Measurements from ENCODE around the gene TMEM120B. TPM values are rescaled to one million over a fixed set of nuclear protein-coding genes. Genes with fewer than 3 reads are reported as not detected.
"Not testable (repeated sequence)": the region's sequence is repeated elsewhere in the genome, so short reads cannot be mapped to it uniquely, and the experiment has no call there.

Gene TMEM120B
- total RNA-seq (2014; rRNA removed; shearing (Covaris generic)) = 2.9 and 3.4 TPM in 2 replicates

DNA sequence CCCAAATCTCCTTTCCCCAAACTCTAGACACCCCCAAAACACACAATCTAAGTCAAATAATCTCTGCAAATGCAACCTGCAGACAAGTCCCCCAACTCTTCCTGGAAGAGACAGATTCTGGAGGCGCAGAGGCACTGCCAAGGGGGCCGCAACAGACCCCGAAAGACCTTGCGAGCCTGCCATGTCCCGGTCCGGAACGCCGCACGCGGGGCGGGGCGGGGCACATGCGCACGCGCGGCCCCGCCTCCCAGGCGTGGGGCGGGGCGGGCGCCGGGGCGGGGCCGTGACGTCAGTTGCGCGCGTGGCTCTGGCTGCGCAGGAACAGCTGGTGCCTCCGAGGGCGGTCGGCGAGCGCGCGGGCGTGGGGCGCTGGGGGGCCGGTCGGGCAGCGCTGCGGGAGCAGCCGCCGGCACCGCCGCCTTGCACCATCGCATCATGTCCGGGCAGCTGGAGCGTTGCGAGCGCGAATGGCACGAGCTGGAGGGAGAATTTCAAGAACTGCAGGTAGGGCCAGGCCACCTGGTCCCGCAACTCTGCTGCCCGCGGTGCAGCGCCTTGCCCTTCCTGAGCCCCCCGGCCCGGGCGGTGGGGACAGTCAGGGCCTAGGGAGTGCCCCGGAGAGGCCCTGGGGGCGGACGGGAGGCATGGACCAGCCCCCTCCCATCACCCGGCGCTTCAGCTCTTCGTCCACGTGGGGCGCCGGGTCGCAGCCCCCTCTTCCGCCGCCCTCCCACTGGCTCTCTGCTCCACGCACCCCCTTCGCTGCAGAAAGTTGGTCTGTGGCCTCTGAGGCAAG is at the start of gene TMEM120B:
TSS of gene TMEM120B (plus strand) at position 292 of the 796 bp plus-strand sequence. CDS start at position 436, 144 bp downstream.
- DNase-seq (ENCODE audit: low read depth) = peak; percentile 65

DNA sequence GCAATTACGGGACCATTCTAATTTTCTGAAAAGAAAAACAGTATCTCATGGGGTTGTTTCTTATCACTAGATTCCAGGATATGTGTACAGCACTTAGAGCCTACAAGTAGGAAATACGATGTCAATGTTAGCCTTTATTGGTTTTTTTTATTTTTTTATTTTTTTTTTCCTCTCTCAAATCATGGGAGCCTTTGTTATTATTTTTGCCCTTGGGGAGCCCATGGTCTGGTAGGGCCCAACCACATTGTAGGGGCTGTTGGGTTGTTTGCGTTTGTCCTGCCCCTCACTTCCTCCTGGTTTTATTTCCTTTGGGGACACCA is 49.0 kb upstream of the TMEM120B start:
- DNase-seq (ENCODE audit: low read depth) = no peak

DNA sequence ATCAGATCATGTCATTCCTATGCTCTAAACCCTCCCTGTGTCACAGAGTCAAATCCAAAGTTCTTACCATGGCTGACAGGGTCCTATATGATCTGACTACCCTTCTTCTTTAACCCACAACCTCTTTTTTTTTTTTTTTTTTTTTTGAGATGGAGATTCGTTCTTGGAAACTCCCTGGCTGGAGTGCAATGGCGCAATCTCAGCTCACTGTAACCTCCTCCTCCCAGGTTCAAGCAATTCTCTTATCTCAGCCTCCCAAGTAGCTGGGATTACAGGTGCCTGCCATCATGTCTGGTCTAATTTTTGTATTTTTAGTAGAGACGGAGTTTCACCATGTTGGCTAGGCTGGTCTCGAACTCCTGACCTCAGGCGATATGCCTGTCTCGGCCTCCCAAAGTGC is 45.7 kb upstream of the TMEM120B start:
- DNase-seq (ENCODE audit: low read depth) = not testable (repeated sequence)

DNA sequence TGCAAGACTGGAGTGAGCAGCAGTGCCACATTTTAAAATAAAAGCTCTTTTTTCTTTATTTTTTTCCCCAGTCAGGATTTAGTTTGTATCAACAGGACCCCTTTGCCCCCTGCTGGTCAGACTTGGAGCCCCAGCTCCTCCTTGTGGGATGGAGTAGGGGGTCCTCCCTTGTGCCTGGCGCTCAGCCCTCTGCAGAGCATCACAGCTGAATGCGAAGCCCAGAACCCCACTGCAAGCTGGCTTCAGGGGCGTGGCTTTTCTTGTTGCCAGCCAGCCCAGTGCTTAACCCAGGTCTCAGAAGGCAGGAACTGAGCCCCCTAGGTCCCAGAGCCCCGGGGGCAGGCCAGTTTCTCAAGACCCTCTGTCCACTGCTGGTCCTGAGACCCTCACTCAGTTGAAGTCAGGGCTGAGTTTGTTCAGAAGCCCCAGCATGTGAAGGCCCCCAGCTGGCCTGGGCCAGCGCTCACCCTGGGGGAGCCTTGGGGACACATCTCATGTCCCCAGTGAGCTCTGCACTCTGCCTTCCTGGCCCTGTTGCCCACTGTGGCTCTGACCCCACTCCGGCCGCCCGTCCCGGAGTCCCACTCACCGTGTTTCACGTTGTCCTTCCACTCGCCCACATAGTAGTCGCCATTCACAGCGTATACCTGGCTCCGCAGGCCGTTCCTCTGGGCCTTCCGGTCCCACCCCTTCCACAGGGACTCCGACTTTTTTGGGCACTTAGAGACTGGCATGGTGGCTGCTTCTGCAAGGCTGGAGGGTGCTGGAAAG is 43.6 kb upstream of the TMEM120B start:
- DNase-seq (ENCODE audit: low read depth) = no peak

DNA sequence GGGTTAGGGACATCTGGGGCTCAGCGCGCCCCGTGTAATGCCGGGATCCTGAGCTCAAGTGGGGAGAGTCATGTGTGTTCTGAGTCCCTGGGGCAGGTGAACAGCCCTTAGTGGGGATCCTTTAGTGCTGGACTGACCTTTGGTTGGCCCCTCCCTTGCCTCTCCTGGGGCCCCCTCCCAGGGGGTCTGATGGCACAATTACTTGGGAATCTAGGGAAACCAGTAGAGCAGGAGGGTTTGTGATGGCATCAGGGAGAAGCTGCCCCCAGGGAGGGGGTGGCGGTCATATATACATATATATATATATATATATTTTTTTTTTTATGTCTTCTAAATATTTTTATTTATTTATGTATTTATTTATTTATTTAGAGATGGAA is 43.0 kb upstream of the TMEM120B start, which contains the start of gene MORN3:
TSS of gene MORN3 (minus strand) at position 134 of the 380 bp plus-strand sequence. CDS start 171 bp downstream, outside the sequence.
- no peak for DNase-seq (ENCODE audit: low read depth)

DNA sequence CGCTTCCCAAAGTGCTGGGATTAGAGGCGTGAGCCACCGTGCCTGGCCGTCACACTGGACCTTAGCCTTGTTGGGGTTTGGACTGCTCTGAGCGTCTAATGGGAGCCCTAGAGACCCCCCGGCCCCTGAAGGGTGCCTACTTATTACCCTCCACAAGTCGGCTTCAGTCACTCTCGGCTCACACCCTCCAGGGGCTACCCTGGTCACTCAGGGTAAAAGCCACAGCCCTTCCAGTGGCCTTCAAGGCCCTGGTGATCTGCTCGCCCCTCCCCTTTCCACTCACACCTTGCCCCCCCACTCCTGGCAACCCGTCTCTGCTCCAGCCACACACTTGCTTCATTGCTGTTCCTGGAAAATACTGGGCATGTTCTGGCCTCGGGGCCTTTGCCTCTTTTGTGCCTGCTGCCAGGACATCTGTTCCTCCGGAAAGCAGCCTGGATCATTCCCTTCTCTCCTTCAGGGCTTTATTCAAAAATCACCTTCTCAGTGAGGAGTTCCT is 39.5 kb upstream of the TMEM120B start:
- DNase-seq (ENCODE audit: low read depth) = peak; percentile 68

DNA sequence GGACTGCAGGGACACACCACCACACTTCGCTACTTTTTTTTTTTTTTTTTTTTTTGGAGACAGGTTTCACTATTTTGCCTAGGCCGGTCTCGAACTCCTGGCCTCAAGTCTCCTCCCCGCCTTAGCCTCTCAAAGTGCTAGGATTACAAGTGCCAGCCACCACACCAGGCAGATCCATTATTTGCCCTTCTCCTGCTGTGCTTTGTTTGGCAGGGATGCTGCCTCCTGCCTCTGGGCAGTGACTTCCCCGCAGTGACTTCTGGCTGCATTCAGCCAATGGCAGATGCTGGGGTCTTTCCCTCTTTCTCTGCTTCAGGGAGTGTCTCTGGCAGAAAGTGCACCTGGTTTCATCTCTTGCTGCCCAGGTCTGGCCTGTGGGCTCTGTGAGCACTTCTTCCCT is 36.4 kb upstream of the TMEM120B start:
- DNase-seq (ENCODE audit: low read depth) = no peak

DNA sequence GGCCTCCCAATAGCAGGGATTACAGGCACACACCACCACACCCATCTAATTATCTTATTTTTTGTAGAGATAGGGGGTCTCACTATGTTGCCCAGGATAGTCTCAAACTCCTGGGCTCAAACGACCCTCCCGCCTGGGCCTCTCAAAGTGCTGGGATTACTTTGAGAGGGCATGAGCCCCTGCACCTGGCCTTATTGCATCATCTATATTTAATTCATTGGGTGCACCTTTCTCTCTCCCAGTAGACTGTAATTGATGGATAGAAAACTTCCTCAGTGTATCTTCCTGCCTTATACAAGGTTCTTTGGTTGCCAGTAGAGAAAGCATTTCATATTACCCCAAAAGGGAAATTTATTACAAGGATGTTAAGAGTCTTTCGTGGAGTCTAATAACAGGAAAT is 34.2 kb upstream of the TMEM120B start:
- DNase-seq (ENCODE audit: low read depth) = no peak

DNA sequence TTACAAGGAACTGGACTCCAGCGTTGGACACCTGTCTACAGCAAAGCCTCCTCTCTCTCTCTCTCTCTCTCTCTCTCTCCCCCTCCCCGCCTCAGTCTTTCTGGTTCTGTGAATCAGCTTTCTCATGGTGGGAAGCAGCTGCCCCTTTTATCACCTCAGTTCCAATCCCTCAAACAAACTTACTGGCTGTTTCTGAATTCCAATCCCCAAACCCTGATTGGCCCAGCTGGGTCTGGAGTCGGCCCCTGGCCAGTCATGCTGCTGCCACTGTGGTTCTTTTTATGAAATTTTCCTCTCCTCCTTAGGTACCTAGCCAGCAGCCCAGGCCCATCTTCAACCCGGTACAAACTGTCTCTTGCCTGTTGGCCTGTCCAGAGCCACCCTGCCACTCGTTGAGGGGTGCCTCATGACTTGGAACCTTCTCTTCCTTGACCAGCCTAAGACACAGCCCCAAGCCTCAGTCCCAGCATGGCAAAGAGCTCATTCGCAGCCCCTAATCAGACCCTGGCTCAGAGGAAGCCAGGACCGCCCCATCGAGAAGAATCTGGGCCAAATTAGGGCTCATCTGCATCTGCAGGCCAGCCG is 33.7 kb upstream of the TMEM120B start:
- DNase-seq (ENCODE audit: low read depth) = no peak

DNA sequence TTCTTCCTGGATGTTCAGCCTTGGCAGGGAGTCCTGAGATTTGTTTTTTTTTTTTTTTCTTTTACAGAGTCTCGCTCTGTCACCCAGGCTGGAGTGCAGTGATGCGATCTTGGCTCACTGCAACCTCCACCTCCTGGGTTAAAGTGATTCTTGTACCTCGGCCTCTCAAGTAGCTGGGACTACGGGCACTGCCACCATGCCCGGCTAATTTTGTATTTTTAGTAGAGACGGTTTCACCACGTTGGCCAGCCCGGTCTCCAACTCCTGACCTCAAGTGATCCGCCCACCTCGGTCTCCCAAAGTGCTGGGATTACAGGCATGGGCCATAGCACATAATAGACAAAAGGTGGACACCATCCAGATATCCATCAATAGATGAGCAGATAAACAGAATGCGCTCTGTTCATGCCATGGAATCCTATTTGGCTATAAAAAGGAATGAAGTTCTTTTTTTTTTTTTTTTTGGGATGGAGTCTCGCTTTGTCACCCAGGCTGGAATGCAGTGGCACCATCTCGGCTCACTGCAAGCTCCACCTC is 32.8 kb upstream of the TMEM120B start:
- DNase-seq (ENCODE audit: low read depth) = not testable (repeated sequence)

DNA sequence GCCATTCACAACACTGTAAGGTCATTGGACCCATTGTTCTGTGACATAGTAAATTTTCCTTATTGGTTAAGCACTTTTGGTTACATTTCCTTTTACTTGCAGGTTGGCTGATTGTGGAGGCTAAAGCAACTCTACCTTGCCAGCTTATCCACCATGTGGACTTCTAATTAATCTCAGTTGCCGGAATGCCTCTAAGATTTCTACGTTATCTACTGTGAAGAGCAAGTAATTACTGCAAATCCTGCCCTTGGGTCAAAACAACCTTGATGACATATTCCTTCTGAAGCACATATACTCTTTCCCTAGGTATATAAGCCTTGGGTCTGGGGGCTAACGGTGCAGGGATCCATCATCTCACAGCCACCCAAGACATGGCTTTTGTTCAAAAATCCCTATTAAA is 23.6 kb upstream of the TMEM120B start:
- DNase-seq (ENCODE audit: low read depth) = no peak

DNA sequence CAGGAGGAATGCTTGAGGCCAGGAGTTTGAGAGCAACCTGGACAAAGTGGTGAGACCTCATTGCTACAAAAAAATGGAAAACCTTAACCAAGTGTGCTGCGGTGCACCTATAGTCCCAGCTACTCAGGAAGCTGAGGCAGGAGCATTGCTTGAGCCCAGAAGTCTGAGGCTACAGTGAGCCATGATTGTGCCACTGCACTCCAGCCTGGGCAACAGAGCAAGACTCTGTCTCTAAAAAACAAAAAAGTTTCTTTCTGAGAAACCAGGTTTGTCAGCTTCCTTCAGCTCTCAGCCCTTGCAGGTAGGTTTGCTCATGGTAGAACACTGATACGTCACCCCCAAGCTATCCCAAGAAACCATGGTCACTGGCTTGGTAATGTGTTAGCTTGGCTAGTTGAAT is 23.1 kb upstream of the TMEM120B start:
- no peak for DNase-seq (ENCODE audit: low read depth)

DNA sequence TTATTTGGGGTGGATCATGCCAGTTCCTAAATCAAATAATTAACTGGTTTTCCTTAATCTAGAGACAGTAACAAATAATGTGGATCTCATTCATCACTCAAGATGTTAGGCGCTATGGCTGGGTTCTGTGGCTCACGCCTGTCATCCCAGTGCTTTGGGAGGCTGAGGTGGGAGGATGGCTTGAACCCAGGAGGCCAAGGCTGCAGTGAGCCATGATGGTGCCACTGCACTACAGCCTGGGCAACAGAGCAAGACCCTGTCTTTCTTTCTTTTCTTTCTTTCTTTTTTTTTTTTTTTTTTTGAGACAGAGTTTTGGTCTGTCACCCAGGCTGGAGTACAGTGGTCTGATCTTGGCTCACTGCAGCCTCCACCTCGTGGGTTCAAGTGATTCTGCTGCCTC is 19.8 kb upstream of the TMEM120B start:
- not testable (repeated sequence) for DNase-seq (ENCODE audit: low read depth)

DNA sequence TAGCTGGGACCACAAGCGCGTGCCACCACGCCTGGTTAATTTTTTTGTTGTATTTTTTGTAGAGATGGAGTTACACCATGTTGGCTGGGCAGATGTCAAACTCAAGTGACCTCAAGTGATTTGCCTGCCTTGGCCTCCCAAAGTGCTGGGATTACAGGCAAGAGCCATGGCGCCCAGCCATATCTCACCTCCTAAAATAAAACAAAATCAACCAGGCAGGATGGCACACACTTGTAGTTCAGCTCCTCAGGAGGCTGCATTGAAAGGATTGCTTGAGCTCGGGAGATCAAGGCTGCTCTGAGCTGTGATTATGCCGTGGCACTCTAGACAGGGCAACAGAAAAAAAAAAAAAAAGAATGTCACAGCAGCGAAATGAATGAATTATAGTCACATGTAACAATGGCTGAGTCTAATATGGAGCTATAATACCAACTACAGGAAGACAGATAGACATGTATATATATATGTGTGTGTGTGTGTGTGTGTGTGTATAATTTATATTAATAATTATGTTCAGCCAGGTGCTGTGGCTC is 19.3 kb upstream of the TMEM120B start:
- DNase-seq (ENCODE audit: low read depth) = no peak

DNA sequence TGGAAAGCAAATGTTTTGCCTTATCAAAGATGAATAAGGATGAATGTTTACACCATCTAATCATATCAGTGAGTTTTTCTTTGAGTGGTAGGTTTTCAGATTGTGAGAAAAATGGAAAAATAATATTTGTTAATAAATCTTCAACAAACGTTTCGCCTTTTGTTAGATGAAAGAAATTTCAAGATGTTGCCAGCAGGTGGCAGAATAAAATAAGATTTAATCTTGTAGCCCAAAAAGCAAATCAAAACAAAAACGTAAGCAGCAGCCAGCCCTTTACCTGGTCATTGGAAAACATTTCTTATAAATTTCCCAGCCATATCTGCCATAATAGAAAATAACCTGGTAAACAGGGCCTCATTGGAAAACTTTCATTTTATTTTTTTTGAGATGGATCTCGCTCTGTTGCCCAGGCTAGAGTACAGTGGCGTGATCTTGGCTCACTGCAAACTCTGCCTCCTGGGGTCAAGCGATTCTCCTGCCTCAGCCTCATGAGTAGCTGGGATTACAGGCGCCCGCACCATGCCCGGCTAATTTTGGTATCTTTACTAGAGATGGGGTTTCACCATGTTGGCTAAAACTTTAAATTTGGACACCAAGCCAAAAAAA is 15.4 kb upstream of the TMEM120B start:
- peak; percentile 35 for DNase-seq (ENCODE audit: low read depth)

DNA sequence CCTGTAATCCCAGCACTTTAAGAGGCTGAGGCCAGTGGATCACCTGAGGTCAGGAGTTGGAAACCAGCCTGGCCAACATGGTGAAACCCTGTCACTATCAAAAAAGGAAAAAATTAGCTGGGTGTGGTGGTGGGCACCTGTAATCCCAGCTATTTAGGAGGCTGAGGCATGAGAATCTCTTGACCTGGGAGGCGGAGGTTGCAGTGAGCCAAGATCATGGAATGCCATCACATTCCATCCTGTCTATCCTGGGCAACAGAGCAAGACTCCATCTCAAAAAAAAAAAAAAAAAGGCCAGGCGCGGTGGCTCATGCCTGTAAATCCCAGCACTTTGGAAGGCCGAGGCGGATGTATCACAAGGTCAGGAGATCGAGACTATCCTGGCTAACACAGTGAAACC is 14.7 kb upstream of the TMEM120B start:
- DNase-seq (ENCODE audit: low read depth) = not testable (repeated sequence)

DNA sequence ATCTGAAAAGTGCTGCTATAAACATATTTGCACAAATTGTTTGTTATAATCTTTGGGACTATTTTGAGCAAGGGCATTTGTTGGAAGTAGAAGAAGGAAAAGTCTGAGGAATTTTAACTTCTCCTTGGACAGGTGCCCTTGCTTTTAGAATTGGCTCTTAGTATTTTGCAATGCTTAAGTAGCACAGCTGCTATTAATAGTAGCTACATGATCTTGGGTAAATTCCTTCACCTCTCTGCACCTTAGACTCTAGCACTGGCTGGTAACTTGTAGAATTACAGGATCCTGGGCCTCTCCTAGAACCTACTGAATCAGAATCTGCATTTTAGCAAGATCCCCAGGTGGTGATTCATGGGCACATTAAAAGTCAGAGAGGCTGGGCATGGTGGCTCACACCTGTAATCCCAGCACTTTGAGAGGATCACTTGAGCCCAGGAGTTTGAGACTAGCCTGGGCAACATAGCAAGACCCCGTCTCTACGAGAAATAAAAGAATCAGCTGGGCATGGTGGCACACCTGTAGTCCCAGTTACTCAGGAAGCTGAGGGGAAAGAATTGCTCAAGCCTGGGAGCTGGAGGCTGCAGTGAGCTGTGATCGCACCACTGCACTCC is 10.8 kb upstream of the TMEM120B start:
- no peak for DNase-seq (ENCODE audit: low read depth)

DNA sequence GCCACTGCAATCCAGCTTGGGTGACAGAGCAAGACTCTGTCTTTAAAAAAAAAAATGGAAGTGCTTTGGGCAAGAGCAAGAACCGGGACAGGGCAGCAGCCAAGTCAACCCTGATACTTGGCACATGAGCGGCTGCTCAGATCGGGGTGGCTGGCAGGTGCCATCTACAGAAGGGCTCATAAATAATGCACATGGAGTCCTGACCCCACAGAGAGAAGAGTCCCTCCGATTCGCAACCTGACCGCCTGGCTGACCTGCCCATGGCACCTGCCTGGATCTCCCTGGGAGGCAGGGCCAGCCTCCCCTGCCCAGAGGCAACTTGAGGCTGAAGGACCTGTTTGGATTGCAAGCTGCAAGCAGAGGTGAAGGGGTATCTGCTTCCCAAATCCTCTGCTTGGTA is 9.6 kb upstream of the TMEM120B start:
- no peak for DNase-seq (ENCODE audit: low read depth)

DNA sequence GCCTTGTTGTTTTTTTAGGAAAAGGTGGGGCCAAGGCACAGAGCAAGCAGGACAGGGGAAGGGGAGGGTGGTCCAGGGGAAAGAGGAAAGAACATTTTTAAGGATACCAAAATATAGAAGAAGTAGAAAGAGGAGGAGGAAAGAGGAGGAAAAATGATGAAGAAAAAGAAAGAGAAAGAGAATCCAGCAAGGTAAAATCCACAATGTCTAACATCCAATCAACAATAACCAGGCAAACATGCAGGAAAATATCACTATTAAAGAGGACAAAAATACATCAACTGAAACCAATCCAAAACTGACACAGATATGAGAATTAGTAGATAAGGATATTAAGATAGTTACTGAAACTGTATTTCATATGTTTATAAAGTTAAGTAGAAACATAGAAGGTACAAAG is 7.0 kb upstream of the TMEM120B start:
- no peak for DNase-seq (ENCODE audit: low read depth)

DNA sequence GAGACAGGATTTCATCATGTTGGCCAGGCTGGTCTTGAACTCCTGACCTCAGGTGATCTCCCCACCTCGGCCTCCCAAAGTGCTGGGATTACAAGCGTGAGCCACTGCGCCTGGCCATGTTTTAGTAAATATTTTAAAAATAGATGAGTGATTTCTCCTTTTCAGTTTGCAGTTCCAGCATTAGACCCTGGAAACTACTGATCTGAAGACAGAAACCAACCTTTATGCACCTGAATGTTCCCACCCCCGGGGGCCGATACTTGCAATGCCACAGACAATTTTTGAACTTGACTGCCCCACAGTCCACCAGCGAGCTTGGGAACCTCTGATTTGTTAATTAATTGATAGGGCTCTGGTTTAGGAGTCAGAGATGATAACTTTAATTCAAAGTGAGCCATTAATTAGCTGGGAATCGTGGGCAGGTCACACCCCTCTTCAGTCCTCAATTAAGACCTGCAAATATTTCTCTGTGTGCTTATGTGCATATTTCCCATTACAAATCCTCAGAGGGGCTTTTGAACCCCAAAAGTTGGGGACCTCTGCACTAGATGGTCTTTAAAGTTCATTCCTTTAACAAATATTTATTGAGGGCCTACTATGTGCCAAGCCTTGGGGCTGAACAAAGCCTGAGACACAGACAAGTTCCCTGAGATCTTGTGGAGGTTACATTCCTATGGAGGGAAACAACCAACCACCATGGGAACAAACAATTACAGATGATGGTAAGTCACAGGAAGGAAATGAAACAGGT is 4.1 kb upstream of the TMEM120B start:
- no peak for DNase-seq (ENCODE audit: low read depth)

Measured in RPMI7951 (cell line).